Sigmoid colon (tissue), 3 donors: ENCODE results near the gene TMEM141.

ENCODE experiments used
- CTCF ChIP-seq, 4 experiments: fragments of 450-650 bp in 3 of 4; fragments of 200-600 bp in 1 of 4; IDR thresholded peaks; one replicate each; pipeline ENCODE4 v1.5.1; 2016 to 2019; ENCODE audit warnings: antibody characterized with exemption in 4 of 4, mild to moderate bottlenecking in 3 of 4, moderate library complexity in 2 of 4
- POLR2A ChIP-seq, 2 donors: fragments of 450-650 bp; IDR thresholded peaks; one replicate each; pipeline ENCODE4 v1.6.1; 2016; ENCODE audit warnings: antibody characterized with exemption in 2 of 2, mild to moderate bottlenecking in 2 of 2, moderate library complexity in 2 of 2

GRCh38 chr9:136759436-136760325 lies 31.5 kb upstream of the TMEM141 start:
- TF ChIP-seq POLR2A (IDR thresholded peaks at IDR 0.05) (no peak), CTCF (IDR thresholded peaks at IDR 0.05) (no peak)
